CD14-positive monocyte (primary cell): ENCODE results near the gene MAMLD1. TPM values are rescaled to one million over a fixed set of nuclear protein-coding genes. Genes with fewer than 3 reads are reported as not detected.

Experiments
- DNase-seq, 3 donors: peaks; one replicate each; pipeline ENCODE4 v3.0.0-alpha.2; 2011 to 2022
- H2AFZ ChIP-seq: 2 replicates; pipeline ENCODE4 v1.6.0; 2012; ENCODE audit warnings: mild to moderate bottlenecking, low read depth, low read length, inconsistent platforms; ENCODE audit not compliant: insufficient read depth, poor library complexity, severe bottlenecking
- H3K27ac ChIP-seq, 2 donors: 1 replicate in 1 of 2; 2 replicates in 1 of 2; pipeline ENCODE4 v1.5.1; 2012 to 2013; ENCODE audit warnings: low read length in 2 of 2, control low read depth in 1 of 2, inconsistent platforms in 1 of 2, low read depth in 1 of 2, mild to moderate bottlenecking in 1 of 2
- H3K27me3 ChIP-seq, 2 donors: one replicate each; pipeline versions ENCODE4 v1.6.0 to v1.6.1; 2011 to 2013; ENCODE audit warnings: low read length in 2 of 2; ENCODE audit not compliant: control insufficient read depth in 2 of 2, insufficient read depth in 2 of 2
- H3K36me3 ChIP-seq, 2 donors: replicated peaks in 1 of 2; 1 replicate in 1 of 2; 2 replicates in 1 of 2; pipeline versions ENCODE4 v1.5.1 to v1.6.1; 2012 to 2013; ENCODE audit warnings: low read length in 2 of 2, control low read depth in 1 of 2, inconsistent platforms in 1 of 2, mild to moderate bottlenecking in 1 of 2; ENCODE audit not compliant: insufficient read depth in 2 of 2, control insufficient read depth in 1 of 2
- H3K4me1 ChIP-seq, 2 donors: 1 replicate in 1 of 2; 2 replicates in 1 of 2; pipeline versions ENCODE4 v1.5.1 to v1.6.1; 2012 to 2013; ENCODE audit warnings: low read length in 2 of 2, control low read depth in 1 of 2, inconsistent platforms in 1 of 2, mild to moderate bottlenecking in 1 of 2, moderate library complexity in 1 of 2; ENCODE audit not compliant: insufficient read depth in 2 of 2, control insufficient read depth in 1 of 2
- H3K4me2 ChIP-seq: replicated peaks from 2 replicates; pipeline ENCODE3; 2012; ENCODE audit warnings: low read length, moderate library complexity, mild to moderate bottlenecking; ENCODE audit not compliant: poor library complexity, severe bottlenecking; ENCODE audit errors: extremely low read depth
- H3K4me3 ChIP-seq, 3 experiments: fragments of 200-600 bp in 1 of 3; sonication (generic) in 1 of 3; replicated peaks in 1 of 3; 1 replicate in 2 of 3; 2 replicates in 1 of 3; pipeline ENCODE4 v1.5.1; 2011 to 2013; ENCODE audit warnings: low read length in 3 of 3, mild to moderate bottlenecking in 3 of 3, control low read depth in 2 of 3, low read depth in 2 of 3, inconsistent platforms in 1 of 3, moderate library complexity in 1 of 3
- H3K79me2 ChIP-seq: 2 replicates; pipeline ENCODE4 v1.6.0; 2012; ENCODE audit warnings: mild to moderate bottlenecking, control low read depth, inconsistent platforms, low read length, moderate library complexity; ENCODE audit not compliant: insufficient read depth
- H3K9ac ChIP-seq: 2 replicates; pipeline ENCODE4 v1.6.0; 2017; ENCODE audit warnings: low read length, mild to moderate bottlenecking; ENCODE audit not compliant: insufficient read depth, poor library complexity, severe bottlenecking
- H3K9me3 ChIP-seq, 2 donors: replicated peaks in 1 of 2; 1 replicate in 1 of 2; 2 replicates in 1 of 2; pipeline versions ENCODE4 v1.5.1 to v1.6.1; 2012 to 2013; ENCODE audit warnings: low read length in 2 of 2, control low read depth in 1 of 2; ENCODE audit not compliant: control insufficient read depth in 1 of 2, insufficient read depth in 1 of 2
- H4K20me1 ChIP-seq: 2 replicates; pipeline ENCODE4 v1.6.0; 2012; ENCODE audit warnings: mild to moderate bottlenecking, low read length, control low read depth, moderate library complexity; ENCODE audit not compliant: insufficient read depth
- H3K27ac Mint-ChIP-seq, 7 donors: one replicate each; pipeline ENCODE4 v1.8.0; 2020; ENCODE audit warnings: mild to moderate bottlenecking in 7 of 7, mixed read lengths in 7 of 7, moderate library complexity in 6 of 7, inconsistent platforms in 2 of 7
- H3K27me3 Mint-ChIP-seq, 3 donors: one replicate each; pipeline ENCODE4 v1.8.0; 2021 to 2022; ENCODE audit warnings: low read depth in 3 of 3, mild to moderate bottlenecking in 3 of 3, mixed read lengths in 3 of 3, moderate library complexity in 3 of 3, inconsistent platforms in 1 of 3
- H3K36me3 Mint-ChIP-seq, 2 donors: one replicate each; pipeline ENCODE4 v1.8.0; 2020; ENCODE audit warnings: mixed read lengths in 2 of 2, inconsistent platforms in 1 of 2, mild to moderate bottlenecking in 1 of 2
- H3K4me1 Mint-ChIP-seq: one replicate; pipeline ENCODE4 v1.8.0; 2020; ENCODE audit warnings: mild to moderate bottlenecking, mixed read lengths
- H3K4me3 Mint-ChIP-seq, 2 donors: one replicate each; pipeline ENCODE4 v1.8.0; 2020; ENCODE audit warnings: mild to moderate bottlenecking in 2 of 2, mixed read lengths in 2 of 2, moderate library complexity in 1 of 2
- H3K9me3 Mint-ChIP-seq, 7 donors: one replicate each; pipeline ENCODE4 v1.8.0; 2020 to 2022; ENCODE audit warnings: mixed read lengths in 7 of 7, mild to moderate bottlenecking in 6 of 7, moderate library complexity in 6 of 7, inconsistent platforms in 2 of 7
- WGBS: methylation state at CpG from one replicate; pipeline ENCODE4 v1.1.5; 2013; ENCODE audit warnings: missing lambda C conversion rate; ENCODE audit not compliant: insufficient coverage; 5-methylcytosine and 5-hydroxymethylcytosine counted together
- intact Hi-C, 2 donors: fragments of 100-400 bp; cut with micrococcal nuclease; formaldehyde crosslinking; loops; one replicate each; pipeline versions ENCODE4 v1.15.0 to v1.15.1; 2023
- polyA plus RNA-seq, 3 donors: library from polyadenylated mRNA; depleted of rRNA in 1 of 3; unstranded in 2 of 3; stranded (reverse) in 1 of 3; fragments of 300-500 nt in 2 of 3; fragments of >200 nt in 1 of 3; fragmentation: Illumina TruSeq in 2 of 3; gene quantifications; 1 replicate in 2 of 3; 2 replicates in 1 of 3; pipeline ENCODE4 v1.2.3, GENCODE V29; 2012 to 2021
- TF ChIP-seq, protein P1 (sequence below): fragments of 200-600 bp; IDR thresholded peaks from one replicate; pipeline ENCODE4 v1.8.0; 2022; ENCODE audit warnings: antibody characterized with exemption, mild to moderate bottlenecking

Gene MAMLD1
- polyA plus RNA-seq, 3 donors, result not detected

DNA sequence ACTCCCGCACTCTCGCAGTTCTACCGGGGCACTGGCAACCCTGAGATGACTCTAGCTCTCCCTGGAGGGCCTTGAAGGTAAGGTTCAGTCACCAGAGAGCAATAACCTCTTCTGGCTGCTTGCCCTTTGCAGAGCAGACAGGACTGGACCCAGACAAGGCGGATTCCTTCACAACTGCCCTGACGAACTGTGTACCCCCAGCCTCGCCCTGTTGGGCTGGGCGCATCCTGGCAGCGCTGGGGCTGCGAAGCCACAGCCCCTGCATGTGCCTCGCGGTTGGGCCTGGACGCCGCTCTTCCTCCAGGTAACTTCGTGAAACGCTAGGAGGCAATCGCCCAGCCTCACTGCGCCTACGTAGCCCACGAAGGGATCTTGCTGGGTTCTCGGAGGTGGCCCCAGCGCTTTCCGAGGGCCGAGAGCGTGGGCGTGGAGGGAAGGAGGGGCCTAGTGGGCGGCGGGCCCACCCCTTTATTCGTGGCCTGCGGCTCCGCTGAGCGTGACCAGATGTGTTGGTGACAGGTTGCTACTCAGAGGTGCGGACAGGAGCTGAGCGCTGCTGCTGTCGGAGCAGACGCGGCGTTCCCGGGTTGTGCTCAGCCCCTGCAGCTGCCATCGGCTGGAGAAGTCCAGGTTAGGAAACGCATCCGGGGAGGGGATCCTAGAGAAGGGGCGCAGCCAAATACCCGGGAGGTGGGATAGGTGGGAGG is 1.9 kb upstream of the MAMLD1 start:
- peak overlapping the region in 1 of 3 experiments; percentile 73 for H3K4me3 ChIP-seq
- Mint-ChIP-seq H3K4me3 (peak overlapping the region; percentile 71), H3K27me3 (peaks cover 50 to 76% (median 55%) of the 10 kb centered on the region in 3 donors), H3K27ac (peak overlapping the region in 2 of 7 donors; percentile 72 to 78), H3K9me3 (peaks cover 0 to 35% (median 12%) of the 10 kb centered on the region in 7 donors), H3K36me3 (peaks cover 0 to 3% of the 10 kb centered on the region in 2 donors), H3K4me1 (peaks cover 20% of the 10 kb centered on the region)
- no peak overlapping the region for H3K27ac ChIP-seq
- peaks cover 22 to 55% of the 10 kb centered on the region in 2 donors for H3K27me3 ChIP-seq
- H3K4me2 ChIP-seq, result peak overlapping the region; percentile 78
- intact Hi-C loops, result loop anchor here (5.0 to 10.0 kb wide), 4 partner anchors 114 to 206 kb away; partner anchors contain the start of gene MTM1 (in 1 of the 2)
- TF ChIP-seq, protein P1, sequence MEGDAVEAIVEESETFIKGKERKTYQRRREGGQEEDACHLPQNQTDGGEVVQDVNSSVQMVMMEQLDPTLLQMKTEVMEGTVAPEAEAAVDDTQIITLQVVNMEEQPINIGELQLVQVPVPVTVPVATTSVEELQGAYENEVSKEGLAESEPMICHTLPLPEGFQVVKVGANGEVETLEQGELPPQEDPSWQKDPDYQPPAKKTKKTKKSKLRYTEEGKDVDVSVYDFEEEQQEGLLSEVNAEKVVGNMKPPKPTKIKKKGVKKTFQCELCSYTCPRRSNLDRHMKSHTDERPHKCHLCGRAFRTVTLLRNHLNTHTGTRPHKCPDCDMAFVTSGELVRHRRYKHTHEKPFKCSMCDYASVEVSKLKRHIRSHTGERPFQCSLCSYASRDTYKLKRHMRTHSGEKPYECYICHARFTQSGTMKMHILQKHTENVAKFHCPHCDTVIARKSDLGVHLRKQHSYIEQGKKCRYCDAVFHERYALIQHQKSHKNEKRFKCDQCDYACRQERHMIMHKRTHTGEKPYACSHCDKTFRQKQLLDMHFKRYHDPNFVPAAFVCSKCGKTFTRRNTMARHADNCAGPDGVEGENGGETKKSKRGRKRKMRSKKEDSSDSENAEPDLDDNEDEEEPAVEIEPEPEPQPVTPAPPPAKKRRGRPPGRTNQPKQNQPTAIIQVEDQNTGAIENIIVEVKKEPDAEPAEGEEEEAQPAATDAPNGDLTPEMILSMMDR, result no peak
- H3K9me3 ChIP-seq, result no peaks in the 10 kb centered on the region
- H3K4me1 ChIP-seq, result peaks cover 40 to 45% of the 10 kb centered on the region in 2 donors
- no peak overlapping the region for H2AFZ ChIP-seq
- no peaks in the 10 kb centered on the region for H4K20me1 ChIP-seq
- no peak overlapping the region for H3K9ac ChIP-seq
- WGBS, result 2% methylated on average over 33 of the region's 43 CpGs
- H3K79me2 ChIP-seq, result no peaks in the 10 kb centered on the region
- peak in 1 of 3 donors; percentile 3 for DNase-seq
- no peaks in the 10 kb centered on the region for H3K36me3 ChIP-seq

GRCh38 chrX:150361777-150362351 is 1.3 kb upstream of the MAMLD1 start:
- peaks cover 54 to 83% (median 61%) of the 10 kb centered on the region in 3 donors for H3K27me3 Mint-ChIP-seq
- WGBS, result 7% methylated on average over 20 of the region's 37 CpGs
- no peak overlapping the region for H2AFZ ChIP-seq

More at GRCh38 chrX:150361777-150362351, 1.3 kb upstream of the MAMLD1 start:
- Histone ChIP-seq H3K27me3 (peaks cover 23 to 61% of the 10 kb centered on the region in 2 donors), H3K36me3 (no peaks in the 10 kb centered on the region), H3K9me3 (no peaks in the 10 kb centered on the region), H3K79me2 (no peaks in the 10 kb centered on the region), H3K4me3 (peak overlapping the region in 1 of 3 experiments; percentile 73), H3K9ac (no peak overlapping the region), H3K4me1 (peaks cover 47 to 51% of the 10 kb centered on the region in 2 donors), H3K4me2 (peak overlapping the region; percentile 78), H4K20me1 (no peaks in the 10 kb centered on the region), H3K27ac (no peak overlapping the region)
- Mint-ChIP-seq H3K9me3 (peaks cover 0 to 36% (median 12%) of the 10 kb centered on the region in 7 donors), H3K36me3 (peaks cover 0 to 5% of the 10 kb centered on the region in 2 donors), H3K4me1 (peaks cover 26% of the 10 kb centered on the region), H3K27ac (peak overlapping the region in 2 of 7 donors; percentile 65 to 72), H3K4me3 (peak overlapping the region; percentile 83 to 92)
- intact Hi-C loops, result loop anchor here (5.0 to 10.0 kb wide), 4 partner anchors 113 to 205 kb away; partner anchors contain the start of gene MTM1 (in 1 of the 2)
- TF ChIP-seq, protein P1, result no peak
- no peak for DNase-seq
